HEK293T (cell line): Measurements from ENCODE around the gene RBM15.

ENCODE experiments used
- CTCF ChIA-PET: fragments of 350-600 bp; formaldehyde crosslinking; extraction: SDS; loops from one replicate; lab custom pipeline; 2021; ENCODE audit warnings: antibody characterized with exemption, inconsistent platforms; lab: Yijun Ruan, JAX
- POLR2A ChIA-PET: fragments of 350-600 bp; formaldehyde crosslinking; extraction: SDS; loops from one replicate; lab custom pipeline; 2020; ENCODE audit warnings: antibody characterized with exemption, inconsistent platforms; lab: Yijun Ruan, JAX
- DNase-seq: peaks from one replicate; pipeline ENCODE4 v3.0.0; 2012; ENCODE audit warnings: mixed read lengths; ENCODE audit errors: extremely low spot score
- ARNT ChIP-seq: fragments of 450-650 bp; IDR thresholded peaks from 2 replicates; pipeline ENCODE4 v1.6.1; 2017; ENCODE audit warnings: mild to moderate bottlenecking
- BHLHE40 ChIP-seq: fragments of 450-650 bp; IDR thresholded peaks from 2 replicates; pipeline ENCODE4 v1.6.1; 2016; ENCODE audit warnings: mild to moderate bottlenecking, moderate library complexity, borderline replicate concordance
- CTBP1 ChIP-seq: fragments of 450-650 bp; IDR thresholded peaks from 2 replicates; pipeline ENCODE4 v1.6.1; 2016; ENCODE audit warnings: borderline replicate concordance
- ELF4 ChIP-seq: fragments of 450-650 bp; IDR thresholded peaks from 2 replicates; pipeline ENCODE4 v1.6.1; 2017; ENCODE audit warnings: antibody characterized with exemption
- FOXA1 ChIP-seq: fragments of 450-650 bp; IDR thresholded peaks from 2 replicates; pipeline ENCODE4 v1.6.1; 2016; ENCODE audit warnings: mild to moderate bottlenecking
- FOXK2 ChIP-seq: fragments of 450-650 bp; IDR thresholded peaks from 2 replicates; pipeline ENCODE4 v1.6.1; 2016; ENCODE audit warnings: mild to moderate bottlenecking
- FOXM1 ChIP-seq: fragments of 450-650 bp; IDR thresholded peaks from 2 replicates; pipeline ENCODE4 v1.6.1; 2017; ENCODE audit warnings: mild to moderate bottlenecking, borderline replicate concordance
- HDGF ChIP-seq: fragments of 450-650 bp; IDR thresholded peaks from 2 replicates; pipeline ENCODE4 v1.6.1; 2017; ENCODE audit warnings: antibody characterized with exemption, borderline replicate concordance
- L3MBTL2 ChIP-seq: fragments of 450-650 bp; conservative IDR thresholded peaks from 2 replicates; pipeline ENCODE4 v1.6.1; 2016; ENCODE audit warnings: mild to moderate bottlenecking
- LEF1 ChIP-seq: fragments of 450-650 bp; IDR thresholded peaks from 2 replicates; pipeline ENCODE4 v1.6.1; 2017; ENCODE audit warnings: mild to moderate bottlenecking, borderline replicate concordance
- NFRKB ChIP-seq: fragments of 450-650 bp; IDR thresholded peaks from 2 replicates; pipeline ENCODE4 v1.6.1; 2016; ENCODE audit warnings: mild to moderate bottlenecking, moderate library complexity
- SP1 ChIP-seq: fragments of 450-650 bp; IDR thresholded peaks from 2 replicates; pipeline ENCODE4 v1.6.1; 2017
- SUZ12 ChIP-seq: fragments of 450-650 bp; IDR thresholded peaks from 2 replicates; pipeline ENCODE4 v1.6.1; 2016; ENCODE audit warnings: mild to moderate bottlenecking
- TARDBP ChIP-seq: fragments of 450-650 bp; IDR thresholded peaks from 2 replicates; pipeline ENCODE4 v1.6.1; 2016
- ZNF384 ChIP-seq: fragments of 450-650 bp; IDR thresholded peaks from 2 replicates; pipeline ENCODE4 v1.6.1; 2016
- TF ChIP-seq, protein P1 (sequence below): fragments of 450-650 bp; IDR thresholded peaks from 2 replicates; pipeline ENCODE4 v1.6.1; 2016

The RBM15 gene

DNA sequence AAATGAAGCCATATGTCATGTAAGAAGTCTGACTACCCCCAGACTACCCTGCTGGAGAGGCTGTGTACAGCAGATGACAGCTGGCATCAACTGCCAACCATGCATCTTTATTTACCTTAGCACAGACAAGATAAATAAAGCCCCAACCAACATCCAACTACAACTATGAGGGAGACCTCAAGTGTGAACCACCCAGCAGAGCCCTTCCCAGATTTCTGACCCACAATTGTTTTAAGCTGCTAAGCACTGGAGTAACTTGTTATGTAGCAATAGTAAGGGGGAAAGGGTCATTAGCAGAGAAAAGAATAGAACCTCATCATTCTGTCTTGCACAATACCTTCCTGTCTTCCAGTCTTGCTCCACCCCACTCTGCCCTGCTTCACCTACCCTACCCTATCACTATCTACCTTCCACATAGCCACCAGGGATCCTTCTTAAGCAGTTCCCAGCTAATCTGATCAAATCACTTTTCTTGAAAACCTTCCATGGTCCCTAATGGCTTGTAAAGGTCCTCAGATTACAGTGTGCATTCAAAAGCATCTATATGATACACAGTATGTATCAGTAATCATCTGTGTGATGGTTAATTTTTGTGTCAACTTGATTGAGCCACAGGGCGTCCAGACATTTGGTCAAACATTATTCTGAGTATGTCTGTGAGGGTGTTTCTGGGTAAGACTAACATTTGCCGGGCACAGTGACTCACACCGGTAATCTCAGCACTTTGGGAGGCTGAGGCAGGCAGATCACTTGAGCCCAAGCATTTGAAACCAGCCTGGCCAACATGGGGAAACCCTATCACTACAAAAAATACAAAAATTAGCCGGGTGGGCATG lies 19.6 kb upstream of the RBM15 start:
- no peak for DNase-seq
- POLR2A ChIA-PET = interaction anchor here (0.9 kb wide), 1 partner anchor 20 kb away, joined by 5 read pairs; the partner anchor contains the start of gene RBM15
- CTCF ChIA-PET = interaction anchor here (15.2 kb wide), 1 partner anchor 113 kb away, joined by 382 read pairs; the partner anchor contains the start of gene KCNC4
- TF ChIP-seq HDGF (no peak), ARNT (no peak), SUZ12 (no peak), BHLHE40 (no peak), ZNF384 (no peak)
- TF ChIP-seq, protein P1, sequence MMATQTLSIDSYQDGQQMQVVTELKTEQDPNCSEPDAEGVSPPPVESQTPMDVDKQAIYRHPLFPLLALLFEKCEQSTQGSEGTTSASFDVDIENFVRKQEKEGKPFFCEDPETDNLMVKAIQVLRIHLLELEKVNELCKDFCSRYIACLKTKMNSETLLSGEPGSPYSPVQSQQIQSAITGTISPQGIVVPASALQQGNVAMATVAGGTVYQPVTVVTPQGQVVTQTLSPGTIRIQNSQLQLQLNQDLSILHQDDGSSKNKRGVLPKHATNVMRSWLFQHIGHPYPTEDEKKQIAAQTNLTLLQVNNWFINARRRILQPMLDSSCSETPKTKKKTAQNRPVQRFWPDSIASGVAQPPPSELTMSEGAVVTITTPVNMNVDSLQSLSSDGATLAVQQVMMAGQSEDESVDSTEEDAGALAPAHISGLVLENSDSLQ = no peak

DNA sequence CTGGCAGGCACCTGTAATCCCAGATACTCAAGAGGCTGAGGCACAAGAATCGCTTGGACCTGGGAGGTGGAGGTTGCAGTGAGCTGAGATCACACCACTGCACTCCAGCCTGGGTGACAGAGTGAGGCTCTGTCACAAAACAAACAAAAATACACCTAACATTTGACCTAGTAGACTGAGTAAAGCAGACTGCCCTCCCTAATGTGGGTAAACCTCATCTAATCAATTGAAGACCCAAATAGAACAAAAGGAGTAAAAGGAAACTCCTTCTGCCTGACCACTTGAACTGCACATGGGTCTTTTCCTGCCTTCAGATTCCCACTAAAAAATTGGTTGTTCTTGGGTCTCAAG lies 19.0 kb upstream of the RBM15 start:
- ChIA-PET CTCF (interaction anchor here (15.2 kb wide), 1 partner anchor 114 kb away, joined by 382 read pairs; the partner anchor contains the start of gene KCNC4), POLR2A (no interaction called here)
- DNase-seq = no peak
- no peak for TF ChIP-seq L3MBTL2
- no peak for TF ChIP-seq ELF4
- TF ChIP-seq LEF1 = no peak
- TF ChIP-seq BHLHE40 = no peak
- TF ChIP-seq SP1 = no peak
- TF ChIP-seq CTBP1 = no peak
- no peak for TF ChIP-seq FOXM1
- TF ChIP-seq FOXA1 = no peak
- TF ChIP-seq HDGF = no peak
- TF ChIP-seq ARNT = no peak
- TF ChIP-seq NFRKB = no peak
- TF ChIP-seq ZNF384 = no peak
- TF ChIP-seq TARDBP = no peak
- TF ChIP-seq, protein P1 = no peak
- no peak for TF ChIP-seq SUZ12
- TF ChIP-seq FOXK2 = no peak

DNA sequence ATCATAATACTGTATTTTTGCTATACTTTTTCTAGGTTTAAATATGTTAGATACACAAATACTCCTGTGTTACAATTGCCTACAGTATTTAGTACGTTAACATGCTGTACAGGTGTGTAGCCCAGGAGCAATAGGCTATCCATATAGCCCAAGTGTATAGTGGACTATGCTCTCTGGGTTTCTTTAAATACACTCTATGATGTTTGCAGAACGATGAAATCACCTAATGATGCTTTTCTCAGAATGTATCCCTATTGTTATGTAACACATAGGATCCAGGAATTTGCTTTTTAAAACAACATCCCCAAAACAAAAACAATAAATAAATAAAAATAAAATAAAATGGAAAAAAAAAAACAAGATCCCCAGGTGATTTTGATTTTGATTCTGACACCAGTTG lies 18.1 kb upstream of the RBM15 start:
- DNase-seq = no peak
- ChIA-PET CTCF (interaction anchor here (15.2 kb wide), 1 partner anchor 115 kb away, joined by 382 read pairs; the partner anchor contains the start of gene KCNC4), POLR2A (interaction anchor here (0.6 to 1.4 kb wide), 2 partner anchors 18 to 87 kb away, joined by 3 to 4 read pairs; partner anchors contain the start of gene RBM15)
- TF ChIP-seq L3MBTL2 = no peak
- no peak for TF ChIP-seq FOXM1
- TF ChIP-seq FOXK2 = no peak

DNA sequence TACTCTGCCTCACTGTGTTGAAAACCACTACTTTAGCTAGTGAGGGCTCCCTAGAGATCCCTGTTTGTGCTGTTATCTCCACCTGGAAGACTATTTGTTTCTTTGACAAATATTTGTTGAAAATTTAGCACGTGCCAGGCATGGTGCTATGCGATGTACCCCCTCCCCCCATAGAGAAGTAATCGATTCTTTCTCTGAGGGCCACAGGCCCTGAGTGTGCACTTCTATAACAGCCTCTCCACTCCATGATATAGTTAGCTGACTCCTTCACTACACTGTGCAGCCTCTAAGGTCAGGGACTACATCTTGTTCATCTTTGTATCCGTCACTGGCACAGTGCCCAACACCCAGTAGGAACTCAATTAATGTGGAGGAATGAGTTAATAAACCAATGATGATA lies 17.3 kb upstream of the RBM15 start:
- ChIA-PET POLR2A (interaction anchor here (1.4 kb wide), 1 partner anchor 17 kb away, joined by 4 read pairs; the partner anchor contains the start of gene RBM15), CTCF (interaction anchor here (15.2 kb wide), 1 partner anchor 115 kb away, joined by 382 read pairs; the partner anchor contains the start of gene KCNC4)
- DNase-seq = no peak
- TF ChIP-seq SP1 (no peak), LEF1 (no peak), ZNF384 (no peak), FOXM1 (no peak), L3MBTL2 (no peak), FOXK2 (no peak), CTBP1 (no peak), BHLHE40 (no peak), ARNT (no peak), HDGF (no peak), ELF4 (no peak), SUZ12 (no peak), FOXA1 (no peak), TARDBP (no peak), NFRKB (no peak)
- TF ChIP-seq, protein P1 = no peak

DNA sequence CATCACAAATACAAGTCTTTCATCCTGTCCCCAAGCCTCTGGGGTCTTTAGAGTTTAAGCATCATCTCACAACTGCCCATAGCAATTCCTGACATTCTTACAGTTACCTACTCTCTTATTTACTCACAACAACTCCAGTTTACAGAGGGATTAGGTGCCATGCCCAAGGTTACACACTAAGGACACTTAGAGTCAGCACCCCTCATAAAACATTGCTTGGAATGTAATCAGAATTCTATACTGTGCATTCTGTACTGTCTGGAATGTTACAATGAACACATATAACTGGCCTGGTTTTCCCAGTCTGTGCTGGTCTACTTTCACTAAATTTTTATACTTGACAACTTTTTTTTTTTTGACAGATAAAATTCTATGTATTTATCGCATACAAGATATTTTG lies 14.5 kb upstream of the RBM15 start:
- CTCF ChIA-PET = interaction anchor here (0.6 to 1.4 kb wide), 3 partner anchors 9 to 265 kb away, joined by 3 read pairs; no protein-coding TSS in a partner anchor
- no peak for DNase-seq
- POLR2A ChIA-PET = interaction anchor here (1.7 kb wide), 1 partner anchor 13 kb away, joined by 9 read pairs; no protein-coding TSS in a partner anchor
- TF ChIP-seq L3MBTL2 = no peak
- TF ChIP-seq LEF1 = no peak
- no peak for TF ChIP-seq FOXM1
- TF ChIP-seq, protein P1 = no peak
- TF ChIP-seq BHLHE40 = no peak
- TF ChIP-seq ARNT = no peak
- no peak for TF ChIP-seq HDGF
